ENCODE results near the gene UBTD2.

GRCh38 chr5:172167895-172168294, 115.7 kb downstream of the UBTD2 start:
- TF ChIP-seq, protein P1, sequence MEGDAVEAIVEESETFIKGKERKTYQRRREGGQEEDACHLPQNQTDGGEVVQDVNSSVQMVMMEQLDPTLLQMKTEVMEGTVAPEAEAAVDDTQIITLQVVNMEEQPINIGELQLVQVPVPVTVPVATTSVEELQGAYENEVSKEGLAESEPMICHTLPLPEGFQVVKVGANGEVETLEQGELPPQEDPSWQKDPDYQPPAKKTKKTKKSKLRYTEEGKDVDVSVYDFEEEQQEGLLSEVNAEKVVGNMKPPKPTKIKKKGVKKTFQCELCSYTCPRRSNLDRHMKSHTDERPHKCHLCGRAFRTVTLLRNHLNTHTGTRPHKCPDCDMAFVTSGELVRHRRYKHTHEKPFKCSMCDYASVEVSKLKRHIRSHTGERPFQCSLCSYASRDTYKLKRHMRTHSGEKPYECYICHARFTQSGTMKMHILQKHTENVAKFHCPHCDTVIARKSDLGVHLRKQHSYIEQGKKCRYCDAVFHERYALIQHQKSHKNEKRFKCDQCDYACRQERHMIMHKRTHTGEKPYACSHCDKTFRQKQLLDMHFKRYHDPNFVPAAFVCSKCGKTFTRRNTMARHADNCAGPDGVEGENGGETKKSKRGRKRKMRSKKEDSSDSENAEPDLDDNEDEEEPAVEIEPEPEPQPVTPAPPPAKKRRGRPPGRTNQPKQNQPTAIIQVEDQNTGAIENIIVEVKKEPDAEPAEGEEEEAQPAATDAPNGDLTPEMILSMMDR (IDR thresholded peaks at IDR 0.05; ENCODE audit: borderline replicate concordance, extremely low read depth, low read length, poor library complexity, severe bottlenecking) = no peak
- TF ChIP-seq EZH2 (IDR thresholded peaks at IDR 0.05; ENCODE audit: borderline replicate concordance, low read depth, low read length, severe bottlenecking) = no peak
